Fibroblast of the aortic adventitia (primary cell): Measurements from ENCODE around the gene ATP9B. TPM values are rescaled to one million over a fixed set of nuclear protein-coding genes. Genes with fewer than 3 reads are reported as not detected.

Experiments used
- DNase-seq: peaks from one replicate; pipeline ENCODE4 v3.0.0-alpha.2; 2010; ENCODE audit warnings: low read depth
- H3K4me3 ChIP-seq: 2 replicates; pipeline ENCODE4 v1.5.1; 2011; ENCODE audit warnings: low read depth, mild to moderate bottlenecking, control low read depth, low read length, moderate library complexity
- total RNA-seq: library from RNA; depleted of rRNA; stranded (reverse); fragments of >200 nt; gene quantifications from 2 replicates; pipeline ENCODE4 v1.2.3, GENCODE V29; 2012; ENCODE audit warnings: low replicate concordance
- TF ChIP-seq, protein P1 (sequence below): IDR thresholded peaks from 2 replicates; pipeline ENCODE4 v1.5.1; 2011; ENCODE audit warnings: mild to moderate bottlenecking, low read length, control low read depth, inconsistent platforms; ENCODE audit not compliant: insufficient read depth

The ATP9B gene
- total RNA-seq, 1 donor, result 22.0 TPM

DNA sequence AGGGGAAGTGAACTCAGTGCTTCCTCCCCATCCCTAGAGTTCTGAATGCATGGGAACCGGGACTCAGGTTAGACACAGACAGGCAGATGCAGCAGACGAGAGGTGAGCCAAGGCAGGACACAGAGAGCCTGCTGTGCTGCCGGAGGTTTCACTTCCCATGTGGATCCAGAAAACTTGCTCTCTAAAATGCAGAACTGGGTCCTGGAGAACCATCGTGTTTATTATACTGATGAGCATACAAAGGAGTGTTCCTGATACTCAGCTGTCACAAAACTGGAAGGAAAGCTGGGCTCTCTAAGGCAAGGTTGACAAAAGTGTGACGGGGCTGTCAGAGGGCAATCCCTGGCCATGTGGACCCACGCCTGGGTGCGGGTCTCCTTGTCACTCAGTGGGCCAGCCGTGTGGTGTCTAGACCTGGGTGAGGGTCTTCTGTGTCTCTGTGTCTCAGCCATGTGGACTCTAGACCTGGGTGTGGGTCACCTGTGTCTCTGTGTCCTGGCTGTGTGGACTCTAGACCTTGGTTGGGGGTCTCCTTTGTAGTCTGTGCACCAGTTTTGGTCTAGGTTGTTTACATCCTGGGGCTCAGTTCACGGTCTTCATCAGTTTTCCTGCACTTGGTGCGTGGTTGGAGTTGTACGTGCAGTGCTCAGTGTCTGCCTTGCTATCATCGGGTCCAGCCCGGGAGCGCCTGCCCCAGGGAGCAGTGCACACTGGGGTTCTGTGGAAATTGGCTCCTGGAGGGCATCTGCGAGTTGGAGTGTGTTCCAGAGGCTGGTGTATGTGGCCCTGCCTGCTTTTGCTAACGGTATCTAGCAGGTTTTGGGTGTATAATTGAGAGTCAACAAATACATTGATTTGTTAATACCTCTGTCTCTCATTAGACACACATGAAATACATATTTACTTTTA is 141.1 kb downstream of the ATP9B start:
- TF ChIP-seq, protein P1, sequence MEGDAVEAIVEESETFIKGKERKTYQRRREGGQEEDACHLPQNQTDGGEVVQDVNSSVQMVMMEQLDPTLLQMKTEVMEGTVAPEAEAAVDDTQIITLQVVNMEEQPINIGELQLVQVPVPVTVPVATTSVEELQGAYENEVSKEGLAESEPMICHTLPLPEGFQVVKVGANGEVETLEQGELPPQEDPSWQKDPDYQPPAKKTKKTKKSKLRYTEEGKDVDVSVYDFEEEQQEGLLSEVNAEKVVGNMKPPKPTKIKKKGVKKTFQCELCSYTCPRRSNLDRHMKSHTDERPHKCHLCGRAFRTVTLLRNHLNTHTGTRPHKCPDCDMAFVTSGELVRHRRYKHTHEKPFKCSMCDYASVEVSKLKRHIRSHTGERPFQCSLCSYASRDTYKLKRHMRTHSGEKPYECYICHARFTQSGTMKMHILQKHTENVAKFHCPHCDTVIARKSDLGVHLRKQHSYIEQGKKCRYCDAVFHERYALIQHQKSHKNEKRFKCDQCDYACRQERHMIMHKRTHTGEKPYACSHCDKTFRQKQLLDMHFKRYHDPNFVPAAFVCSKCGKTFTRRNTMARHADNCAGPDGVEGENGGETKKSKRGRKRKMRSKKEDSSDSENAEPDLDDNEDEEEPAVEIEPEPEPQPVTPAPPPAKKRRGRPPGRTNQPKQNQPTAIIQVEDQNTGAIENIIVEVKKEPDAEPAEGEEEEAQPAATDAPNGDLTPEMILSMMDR, result no peak
- no peak for DNase-seq
- no peak overlapping the region for H3K4me3 ChIP-seq

DNA sequence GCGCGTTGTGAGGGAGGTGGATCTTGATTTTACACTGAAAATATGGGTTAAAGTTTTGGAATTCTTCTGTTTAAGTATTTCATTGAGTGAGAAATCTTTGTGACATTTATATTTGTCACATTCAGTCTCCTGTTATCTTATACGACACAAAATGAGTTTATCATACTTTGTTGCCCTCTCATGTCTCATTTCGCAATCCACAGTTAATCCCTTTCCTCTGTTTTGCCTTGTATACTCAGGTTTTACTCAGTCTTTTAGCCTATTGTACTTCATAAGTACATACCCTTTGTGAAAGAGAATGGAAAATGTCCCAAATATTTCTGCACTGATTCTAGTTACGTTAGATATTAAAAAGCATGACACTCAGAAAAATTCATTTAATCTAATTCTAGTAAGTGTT is 142.7 kb downstream of the ATP9B start:
- DNase-seq, result peak; percentile 22
- no peak overlapping the region for H3K4me3 ChIP-seq
- TF ChIP-seq, protein P1, result no peak

DNA sequence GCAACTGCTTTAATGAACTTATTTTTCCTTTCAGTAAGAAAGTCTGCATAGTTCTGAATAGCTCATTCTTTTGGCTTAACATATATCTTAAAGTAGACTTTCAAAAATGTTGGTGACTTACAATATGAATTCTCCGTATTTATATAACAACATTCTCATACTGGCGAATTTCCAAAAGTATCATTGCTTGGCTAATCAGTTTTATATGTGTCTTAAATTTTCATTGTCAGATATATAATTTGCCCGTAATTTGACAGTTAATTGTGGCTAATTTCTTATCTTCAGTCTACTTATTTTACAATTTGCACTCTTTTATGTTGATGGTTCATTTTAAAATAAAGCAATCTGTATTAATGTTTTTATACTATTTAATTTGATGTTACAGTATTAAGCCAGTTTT is 144.9 kb downstream of the ATP9B start:
- no peak overlapping the region for H3K4me3 ChIP-seq
- TF ChIP-seq, protein P1, result no peak
- no peak for DNase-seq

DNA sequence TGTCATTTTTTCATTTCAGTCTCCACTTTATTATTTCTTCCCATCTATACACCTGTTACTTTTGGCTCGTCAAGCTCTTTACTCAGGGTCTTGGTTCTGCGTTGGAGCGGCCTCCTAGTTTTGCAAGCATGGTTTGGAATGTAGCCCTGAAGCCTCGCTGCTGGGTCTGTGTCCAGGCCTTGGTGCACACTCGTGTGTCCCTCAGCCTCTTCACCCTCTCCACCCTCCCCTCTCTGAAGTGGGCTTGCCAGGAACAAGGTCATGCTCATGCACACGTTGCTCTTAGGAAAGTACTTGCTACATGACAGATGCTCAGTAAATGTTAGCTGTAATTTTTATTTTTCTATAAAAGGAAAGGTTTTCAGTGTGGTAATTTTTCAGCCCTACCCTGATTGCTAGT is 147.0 kb downstream of the ATP9B start:
- no peak for DNase-seq
- TF ChIP-seq, protein P1, result no peak
- H3K4me3 ChIP-seq, result no peak overlapping the region

DNA sequence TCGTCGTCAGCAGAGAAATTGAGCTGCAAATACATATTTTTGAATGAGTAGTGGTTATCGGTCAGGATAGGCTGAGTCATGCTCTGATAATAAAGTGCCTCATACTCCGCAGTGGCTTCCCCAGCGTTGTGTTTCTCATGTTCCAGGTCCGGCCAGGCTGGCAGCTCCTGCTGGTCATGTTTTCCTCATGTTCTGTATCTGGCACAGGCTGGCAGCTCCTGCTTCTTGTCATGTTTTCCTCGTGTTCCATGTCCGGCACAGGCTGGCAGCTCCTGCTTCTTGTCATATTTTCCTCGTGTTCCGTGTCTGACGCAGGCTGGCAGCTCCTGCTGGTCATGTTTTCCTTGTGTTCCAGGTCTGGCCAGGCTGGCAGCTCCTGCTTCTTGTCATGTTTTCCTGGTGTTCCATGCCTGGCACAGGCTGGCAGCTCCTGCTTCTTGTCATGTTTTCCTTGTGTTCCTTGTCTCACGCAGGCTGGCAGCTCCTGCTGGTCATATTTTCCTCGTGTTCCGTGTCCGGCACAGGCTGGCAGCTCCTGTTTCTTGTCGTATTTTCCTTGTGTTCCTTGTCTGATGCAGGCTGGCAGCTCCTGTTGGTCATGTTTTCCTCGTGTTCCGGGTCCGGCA is 148.9 kb downstream of the ATP9B start:
- no peak overlapping the region for H3K4me3 ChIP-seq
- DNase-seq, result peak; percentile 54
- TF ChIP-seq, protein P1, result no peak

DNA sequence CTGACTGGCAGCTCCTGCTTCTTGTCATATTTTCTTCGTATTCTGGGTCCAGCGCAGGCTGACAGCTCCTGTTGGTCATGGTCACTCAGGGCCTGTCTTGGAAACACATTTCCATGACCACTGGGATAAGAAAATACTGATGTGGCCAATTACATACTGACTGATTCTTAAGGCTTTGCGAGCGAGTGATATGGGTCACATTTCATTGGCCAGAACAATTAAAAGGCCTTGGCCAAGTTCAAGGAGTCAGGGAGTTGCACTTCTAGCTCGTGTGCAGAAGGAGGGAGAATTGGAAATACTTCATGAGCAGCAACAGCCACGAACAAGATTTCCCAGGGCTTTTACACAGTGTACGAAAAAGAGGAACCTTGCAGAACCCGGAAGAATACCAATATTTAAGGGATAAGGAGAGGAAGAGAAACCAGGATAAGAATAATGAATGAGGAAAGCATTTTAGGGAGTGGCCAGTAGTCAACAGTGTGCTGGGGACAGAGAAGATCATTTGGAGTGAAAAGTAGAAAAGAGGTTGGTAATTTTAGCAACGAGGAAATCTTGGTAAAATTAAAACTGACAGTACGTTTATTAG is 149.5 kb downstream of the ATP9B start:
- peak; percentile 28 for DNase-seq
- TF ChIP-seq, protein P1, result no peak

More for the DNA sequence above, 149.5 kb downstream of the ATP9B start:
- H3K4me3 ChIP-seq, result no peak overlapping the region
